CD4-positive, alpha-beta T cell treated with Interleukin-1 beta for 1 hour (primary cell): ENCODE data around the gene ADGRL3.
"Not testable (repeated sequence)": the region's sequence is repeated elsewhere in the genome, so short reads cannot be mapped to it uniquely, and the experiment has no call there.

Experiments
- DNase-seq, 2 donors: peaks; one replicate each; pipeline ENCODE4 v3.0.0-alpha.2; 2020 to 2022

ADGRL3 gene

GRCh38 chr4:61373901-61374440 is 173.8 kb downstream of the ADGRL3 start:
- no peak for DNase-seq

- DNase-seq: no peak
These were observed 174.3 kb downstream of the ADGRL3 start for GRCh38 chr4:61374447-61374891.

GRCh38 chr4:61375301-61375700 is 175.2 kb downstream of the ADGRL3 start:
- no peak for DNase-seq

GRCh38 chr4:61376301-61376700 is 176.2 kb downstream of the ADGRL3 start:
- no peak for DNase-seq

GRCh38 chr4:61379406-61379805 is 179.3 kb downstream of the ADGRL3 start:
- DNase-seq: no peak

GRCh38 chr4:61380865-61381264 is 180.7 kb downstream of the ADGRL3 start:
- DNase-seq: no peak

- no peak for DNase-seq
These were observed 185.1 kb downstream of the ADGRL3 start for GRCh38 chr4:61385256-61385655.

- not testable (repeated sequence) for DNase-seq
These were observed 187.2 kb downstream of the ADGRL3 start for GRCh38 chr4:61387372-61387771.

GRCh38 chr4:61389640-61390039 is 189.5 kb downstream of the ADGRL3 start:
- no peak for DNase-seq

- no peak for DNase-seq
These were observed 195.6 kb downstream of the ADGRL3 start for GRCh38 chr4:61395754-61396153.

- no peak for DNase-seq
These were observed 197.0 kb downstream of the ADGRL3 start for GRCh38 chr4:61397174-61397573.

GRCh38 chr4:61400439-61401038 is 200.4 kb downstream of the ADGRL3 start:
- DNase-seq: no peak

GRCh38 chr4:61401771-61402170 is 201.6 kb downstream of the ADGRL3 start:
- DNase-seq: no peak

- DNase-seq: no peak
These were observed 205.2 kb downstream of the ADGRL3 start for GRCh38 chr4:61405307-61405706.

- DNase-seq: no peak
These were observed 206.6 kb downstream of the ADGRL3 start for GRCh38 chr4:61406677-61407076.

- DNase-seq: no peak
These were observed 207.8 kb downstream of the ADGRL3 start for GRCh38 chr4:61407642-61408618.

- DNase-seq: no peak
These were observed 208.7 kb downstream of the ADGRL3 start for GRCh38 chr4:61408861-61409260.

GRCh38 chr4:61411241-61411640 is 211.1 kb downstream of the ADGRL3 start:
- DNase-seq: no peak

GRCh38 chr4:61425315-61425714 is 225.2 kb downstream of the ADGRL3 start:
- no peak for DNase-seq

- DNase-seq: no peak
These were observed 226.1 kb downstream of the ADGRL3 start for GRCh38 chr4:61426229-61426628.

GRCh38 chr4:61427099-61427817 is 227.1 kb downstream of the ADGRL3 start:
- DNase-seq: no peak

GRCh38 chr4:61427818-61428495 is 227.8 kb downstream of the ADGRL3 start:
- no peak for DNase-seq

- no peak for DNase-seq
These were observed 228.8 kb downstream of the ADGRL3 start for GRCh38 chr4:61428950-61429349.
